Tibial artery (tissue), 4 donors: ENCODE data around the gene KRTAP22-1.

Source experiments
- DNase-seq, 2 donors: peaks; one replicate each; pipeline ENCODE4 v3.0.0-alpha.2; 2019
- H3K27ac ChIP-seq, 2 donors: fragments of 200-600 bp; sonication (generic) in 1 of 2; 1 replicate in 1 of 2; 2 replicates in 1 of 2; pipeline ENCODE4 v1.5.1; 2018 to 2019; ENCODE audit warnings: mild to moderate bottlenecking in 1 of 2
- H3K27me3 ChIP-seq, 2 donors: fragments of 200-600 bp; sonication (generic) in 1 of 2; one replicate each; pipeline versions ENCODE4 v1.5.1 to v1.6.0; 2016 to 2019
- H3K36me3 ChIP-seq, 3 donors: fragments of 200-600 bp; sonication (generic) in 2 of 3; one replicate each; pipeline ENCODE4 v1.5.1; 2016 to 2019; ENCODE audit warnings: mild to moderate bottlenecking in 2 of 3
- H3K4me1 ChIP-seq, 4 donors: fragments of 200-600 bp; sonication (generic) in 2 of 4; 1 replicate in 3 of 4; 2 replicates in 1 of 4; pipeline ENCODE4 v1.5.1; 2016 to 2019
- H3K4me3 ChIP-seq, 2 donors: fragments of 200-600 bp; sonication (generic) in 1 of 2; 1 replicate in 1 of 2; 2 replicates in 1 of 2; pipeline ENCODE4 v1.5.1; 2018 to 2019; ENCODE audit warnings: mild to moderate bottlenecking in 2 of 2
- H3K9me3 ChIP-seq, 3 donors: fragments of 200-600 bp; sonication (generic) in 1 of 3; one replicate each; pipeline ENCODE4 v1.5.1; 2016 to 2019
- intact Hi-C: fragments of 100-400 bp; cut with DNase I; formaldehyde crosslinking; loops from one replicate; pipeline ENCODE4 v1.15.0; 2023; ENCODE audit warnings: low total_unique reads
- TF ChIP-seq, protein P1 (sequence below), 2 experiments: fragments of 200-600 bp in 1 of 2; fragments of 450-650 bp in 1 of 2; IDR thresholded peaks; one replicate each; pipeline ENCODE4 v1.5.1; 2017 to 2019; ENCODE audit warnings: antibody characterized with exemption in 2 of 2, mild to moderate bottlenecking in 1 of 2, moderate library complexity in 1 of 2

Gene KRTAP22-1

DNA sequence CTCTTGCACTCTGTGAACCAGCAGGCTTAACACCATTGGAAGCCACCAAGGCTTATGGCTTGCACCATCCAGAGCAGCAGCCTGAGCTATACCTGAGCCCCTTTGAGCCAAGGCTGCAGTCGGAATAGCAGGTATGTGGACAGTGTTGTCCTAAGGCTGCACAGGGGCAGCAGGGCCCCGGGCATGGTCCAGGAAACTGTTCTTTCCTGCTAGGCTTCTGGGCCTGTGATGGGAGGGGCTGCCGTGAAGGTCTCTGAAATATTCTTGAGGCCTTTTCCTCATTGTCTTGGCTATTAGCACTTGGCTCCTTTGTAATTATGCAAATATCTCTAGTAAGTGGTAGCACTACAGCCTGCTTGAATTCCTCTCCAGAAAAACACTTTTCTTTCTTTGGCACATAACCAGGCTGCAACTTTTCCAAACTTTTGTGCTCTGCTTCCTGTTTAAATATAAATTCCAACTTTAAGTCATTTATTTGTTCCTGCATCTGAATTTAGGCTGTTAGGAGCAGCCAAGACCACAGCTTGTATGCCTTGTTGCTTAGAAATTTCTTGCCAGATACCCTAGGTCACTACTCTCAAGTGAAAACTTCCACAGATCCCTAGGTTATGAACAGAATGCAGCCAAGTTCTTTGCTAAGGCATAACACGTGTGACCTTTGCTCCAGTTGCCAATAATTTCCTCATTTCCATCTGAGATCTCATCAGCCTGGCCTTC is 24.7 kb downstream of the KRTAP22-1 start:
- Histone ChIP-seq H3K36me3 (no peaks in the 10 kb centered on the region), H3K27ac (no peak overlapping the region), H3K4me1 (no peaks in the 10 kb centered on the region), H3K4me3 (no peak overlapping the region), H3K27me3 (no peaks in the 10 kb centered on the region), H3K9me3 (peaks cover 0 to 5% (median 0%) of the 10 kb centered on the region in 3 donors)
- TF ChIP-seq, protein P1, sequence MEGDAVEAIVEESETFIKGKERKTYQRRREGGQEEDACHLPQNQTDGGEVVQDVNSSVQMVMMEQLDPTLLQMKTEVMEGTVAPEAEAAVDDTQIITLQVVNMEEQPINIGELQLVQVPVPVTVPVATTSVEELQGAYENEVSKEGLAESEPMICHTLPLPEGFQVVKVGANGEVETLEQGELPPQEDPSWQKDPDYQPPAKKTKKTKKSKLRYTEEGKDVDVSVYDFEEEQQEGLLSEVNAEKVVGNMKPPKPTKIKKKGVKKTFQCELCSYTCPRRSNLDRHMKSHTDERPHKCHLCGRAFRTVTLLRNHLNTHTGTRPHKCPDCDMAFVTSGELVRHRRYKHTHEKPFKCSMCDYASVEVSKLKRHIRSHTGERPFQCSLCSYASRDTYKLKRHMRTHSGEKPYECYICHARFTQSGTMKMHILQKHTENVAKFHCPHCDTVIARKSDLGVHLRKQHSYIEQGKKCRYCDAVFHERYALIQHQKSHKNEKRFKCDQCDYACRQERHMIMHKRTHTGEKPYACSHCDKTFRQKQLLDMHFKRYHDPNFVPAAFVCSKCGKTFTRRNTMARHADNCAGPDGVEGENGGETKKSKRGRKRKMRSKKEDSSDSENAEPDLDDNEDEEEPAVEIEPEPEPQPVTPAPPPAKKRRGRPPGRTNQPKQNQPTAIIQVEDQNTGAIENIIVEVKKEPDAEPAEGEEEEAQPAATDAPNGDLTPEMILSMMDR (IDR thresholded peaks at IDR 0.05), result no peak
- intact Hi-C loops, result no loop called here
- DNase-seq, result no peak

DNA sequence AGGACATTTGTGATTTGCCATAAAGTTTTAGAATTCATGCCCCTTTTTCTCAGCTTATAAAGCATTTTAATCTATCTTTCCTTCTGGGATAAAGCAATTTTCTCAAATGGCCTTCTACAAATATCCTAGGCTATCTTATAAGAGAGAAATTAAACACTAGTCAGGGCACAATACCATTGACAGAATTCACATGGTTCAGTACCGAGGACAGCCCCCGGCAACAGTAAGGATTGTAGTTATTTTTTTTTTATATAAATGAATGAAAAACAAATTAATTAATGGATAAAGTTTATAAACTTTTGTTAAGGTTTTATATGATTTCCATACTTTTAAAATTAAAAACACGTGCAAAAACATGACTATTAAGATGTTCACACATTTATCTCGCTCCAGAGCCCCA is 27.2 kb downstream of the KRTAP22-1 start:
- DNase-seq, result no peak
- H3K4me3 ChIP-seq, result no peak overlapping the region
- H3K27me3 ChIP-seq, result no peaks in the 10 kb centered on the region
- TF ChIP-seq, protein P1 (IDR thresholded peaks at IDR 0.05), result no peak
- H3K36me3 ChIP-seq, result no peaks in the 10 kb centered on the region
- H3K9me3 ChIP-seq, result peaks cover 0 to 5% (median 0%) of the 10 kb centered on the region in 3 donors
- no peak overlapping the region for H3K27ac ChIP-seq
- intact Hi-C loops, result no loop called here
- H3K4me1 ChIP-seq, result no peaks in the 10 kb centered on the region

DNA sequence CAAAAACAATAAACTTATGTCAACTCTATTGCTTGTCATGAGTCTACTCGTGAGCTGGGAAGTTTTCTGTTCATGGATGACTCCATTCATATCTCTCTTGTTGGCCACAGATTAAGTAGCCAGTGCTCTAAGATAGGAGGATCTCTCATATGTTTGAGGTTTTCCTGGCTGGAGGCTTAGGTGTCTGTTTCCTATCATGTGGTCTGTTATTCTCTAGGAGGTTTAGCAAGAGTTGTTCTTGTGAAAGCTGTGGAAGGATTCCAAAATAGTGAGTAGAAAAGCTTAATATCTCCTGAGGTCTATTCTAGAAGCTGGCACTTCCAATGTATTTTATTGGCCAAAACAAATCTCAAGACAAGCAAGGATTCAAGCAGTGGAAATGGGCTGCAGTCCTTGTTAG is 28.3 kb downstream of the KRTAP22-1 start:
- H3K4me1 ChIP-seq, result no peaks in the 10 kb centered on the region
- no peak overlapping the region for H3K27ac ChIP-seq
- H3K36me3 ChIP-seq, result no peaks in the 10 kb centered on the region
- H3K9me3 ChIP-seq, result peaks cover 0 to 5% (median 0%) of the 10 kb centered on the region in 3 donors
- TF ChIP-seq, protein P1 (IDR thresholded peaks at IDR 0.05), result no peak
- H3K4me3 ChIP-seq, result no peak overlapping the region
- H3K27me3 ChIP-seq, result no peaks in the 10 kb centered on the region
- intact Hi-C loops, result no loop called here
- no peak for DNase-seq

DNA sequence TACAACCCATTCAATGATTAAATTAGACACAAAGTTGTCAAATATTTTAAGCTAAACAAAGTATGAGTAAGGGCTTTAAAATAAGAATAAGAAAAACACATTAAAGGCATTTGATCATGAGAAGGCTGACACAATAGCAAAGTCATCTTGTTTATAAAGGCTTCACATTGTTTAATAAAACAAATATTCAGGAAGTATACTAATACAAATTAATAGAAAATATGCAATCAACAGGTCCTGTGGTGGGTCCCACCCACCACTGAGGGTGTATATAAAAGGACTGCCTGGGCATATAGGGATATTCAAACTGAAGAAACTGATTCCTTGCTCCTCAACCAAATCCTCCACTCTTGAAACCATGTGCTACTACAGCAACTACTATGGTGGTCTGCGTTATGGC is 34.0 kb downstream of the KRTAP22-1 start, which contains the start of gene KRTAP20-2:
KRTAP20-2 (plus strand) TSS at position 301 of the 400 bp plus-strand sequence; CDS start at position 359, 58 bp downstream.
- H3K4me3 ChIP-seq, result no peak within 1 kb of the TSS
- DNase-seq, result no peak
- H3K36me3 ChIP-seq, result no peaks in the 10 kb centered on the region
- TF ChIP-seq, protein P1 (IDR thresholded peaks at IDR 0.05), result no peak
- no peaks in the 10 kb centered on the region for H3K27me3 ChIP-seq
- H3K27ac ChIP-seq, result no peak within 1 kb of the TSS
- no peaks in the 10 kb centered on the region for H3K9me3 ChIP-seq
- H3K4me1 ChIP-seq, result no peaks in the 10 kb centered on the region
- intact Hi-C loops, result no loop called here

DNA sequence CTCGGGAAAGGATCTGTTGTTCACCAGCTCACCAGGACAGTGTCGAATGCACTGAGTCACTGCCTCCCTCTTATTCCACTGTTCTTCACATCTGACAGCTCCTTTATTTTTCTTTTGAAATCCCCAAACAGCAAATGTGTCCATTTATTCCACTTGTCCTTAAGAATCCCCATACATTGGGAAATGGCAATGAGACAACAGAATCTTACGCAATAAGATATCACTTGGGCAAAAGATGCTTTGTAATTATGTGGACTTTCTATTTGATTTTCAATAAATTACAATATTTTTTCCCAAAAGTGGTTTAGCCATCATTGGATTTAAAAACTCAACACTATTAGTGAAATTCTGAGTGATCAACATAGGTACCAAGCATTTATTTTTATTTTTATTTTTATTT is 37.8 kb downstream of the KRTAP22-1 start:
- no peaks in the 10 kb centered on the region for H3K9me3 ChIP-seq
- H3K4me3 ChIP-seq, result no peak overlapping the region
- no peaks in the 10 kb centered on the region for H3K27me3 ChIP-seq
- intact Hi-C loops, result no loop called here
- no peaks in the 10 kb centered on the region for H3K4me1 ChIP-seq
- TF ChIP-seq, protein P1 (IDR thresholded peaks at IDR 0.05), result no peak
- H3K27ac ChIP-seq, result no peak overlapping the region
- H3K36me3 ChIP-seq, result no peaks in the 10 kb centered on the region
- no peak for DNase-seq
